IMR-90 (cell line): ENCODE measurements around the gene NAA80. TPM values are rescaled to one million over a fixed set of nuclear protein-coding genes. Genes with fewer than 3 reads are reported as not detected.

ENCODE experiments used
- ATAC-seq: fragments of 200-7000 bp; cut with Tn5 transposase; 2 replicates; pipeline ENCODE4 v1.9.1; 2020; ENCODE audit warnings: low read depth, mild to moderate bottlenecking, moderate library complexity
- BruUV-seq: library from RNA; stranded (reverse); fragments of 400-500 nt; replicated peaks from 2 replicates; lab custom pipeline; 2021; lab: Mats Ljungman, UMichigan
- CTCF ChIA-PET: fragments of 300-600 bp; formaldehyde crosslinking; extraction: SDS; loops from one replicate; lab custom pipeline; 2021; ENCODE audit warnings: antibody characterized with exemption; lab: Yijun Ruan, JAX
- POLR2A ChIA-PET: fragments of 300-600 bp; sonication (Branson Sonifier 250); formaldehyde crosslinking; loops from one replicate; lab custom pipeline; 2022; ENCODE audit warnings: antibody characterized with exemption; ENCODE audit not compliant: unreplicated experiment; lab: Charles Lee
- DNase-seq: peaks from one replicate; pipeline ENCODE4 v3.0.0; 2013
- H2AFZ ChIP-seq: replicated peaks from 2 replicates; pipeline ENCODE3; 2013; ENCODE audit warnings: low read length, mild to moderate bottlenecking; ENCODE audit not compliant: poor library complexity
- H2AK5ac ChIP-seq: 2 replicates; pipeline ENCODE4 v1.6.1; 2013; ENCODE audit warnings: low read depth, low read length, inconsistent platforms
- H2AK9ac ChIP-seq: replicated peaks from 2 replicates; pipeline ENCODE3; 2013; ENCODE audit warnings: mild to moderate bottlenecking, low read depth, low read length, moderate library complexity; ENCODE audit not compliant: poor library complexity
- H2BK120ac ChIP-seq: 2 replicates; pipeline ENCODE4 v1.6.1; 2013; ENCODE audit warnings: low read depth, low read length, inconsistent platforms
- H2BK15ac ChIP-seq: 3 replicates; pipeline ENCODE4 v1.6.1; 2013; ENCODE audit warnings: low read depth, low read length, inconsistent platforms
- H2BK20ac ChIP-seq: 2 replicates; pipeline ENCODE4 v1.6.1; 2013; ENCODE audit warnings: low read depth, mild to moderate bottlenecking, inconsistent platforms, low read length, moderate library complexity
- H2BK5ac ChIP-seq: 2 replicates; pipeline ENCODE4 v1.6.1; 2013; ENCODE audit warnings: mild to moderate bottlenecking, low read depth, low read length, inconsistent platforms; ENCODE audit not compliant: poor library complexity, severe bottlenecking
- H3K14ac ChIP-seq: replicated peaks from 2 replicates; pipeline ENCODE4 v1.6.1; 2013; ENCODE audit warnings: low read depth, low read length, inconsistent platforms
- H3K18ac ChIP-seq: 2 replicates; pipeline ENCODE4 v1.6.1; 2013; ENCODE audit warnings: low read depth, low read length, control low read depth
- H3K23ac ChIP-seq: 2 replicates; pipeline ENCODE4 v1.6.1; 2013; ENCODE audit warnings: low read depth, low read length, inconsistent platforms
- H3K27ac ChIP-seq: 2 replicates; pipeline ENCODE4 v1.5.1; 2013; ENCODE audit warnings: mild to moderate bottlenecking, control low read depth, low read length; ENCODE audit not compliant: insufficient read depth
- H3K27me3 ChIP-seq: 2 replicates; pipeline ENCODE4 v1.6.1; 2013; ENCODE audit warnings: low read length; ENCODE audit not compliant: control insufficient read depth, insufficient read depth
- H3K36me3 ChIP-seq: 2 replicates; pipeline ENCODE4 v1.6.1; 2013; ENCODE audit warnings: low read length, mixed read lengths; ENCODE audit not compliant: control insufficient read depth, insufficient read depth
- H3K4ac ChIP-seq: 2 replicates; pipeline ENCODE4 v1.6.1; 2013; ENCODE audit warnings: low read depth, low read length, inconsistent platforms
- H3K4me1 ChIP-seq: 2 replicates; pipeline ENCODE4 v1.6.1; 2013; ENCODE audit warnings: low read length, mixed read lengths; ENCODE audit not compliant: control insufficient read depth, insufficient read depth
- H3K4me2 ChIP-seq: 2 replicates; pipeline ENCODE4 v1.6.1; 2013; ENCODE audit warnings: low read depth, mild to moderate bottlenecking, control low read depth, low read length, moderate library complexity
- H3K4me3 ChIP-seq: 2 replicates; pipeline ENCODE4 v1.5.1; 2013; ENCODE audit warnings: low read depth, mild to moderate bottlenecking, control low read depth, low read length, moderate library complexity; ENCODE audit not compliant: insufficient read depth
- H3K56ac ChIP-seq: 2 replicates; pipeline ENCODE4 v1.6.1; 2013; ENCODE audit warnings: low read length, inconsistent platforms; ENCODE audit not compliant: insufficient read depth; ENCODE audit errors: extremely low read depth
- H3K79me1 ChIP-seq, 2 experiments: 2 replicates each; pipeline ENCODE4 v1.6.1; 2013; ENCODE audit warnings: low read length in 2 of 2, inconsistent platforms in 1 of 2, low read depth in 1 of 2
- H3K9ac ChIP-seq: 2 replicates; pipeline ENCODE4 v1.6.1; 2013; ENCODE audit warnings: low read depth, low read length, control low read depth
- H3K9me1 ChIP-seq: 2 replicates; pipeline ENCODE4 v1.6.1; 2013; ENCODE audit warnings: low read length, inconsistent platforms; ENCODE audit not compliant: insufficient read depth
- H3K9me3 ChIP-seq: 2 replicates; pipeline ENCODE4 v1.6.1; 2013; ENCODE audit warnings: low read length; ENCODE audit not compliant: control insufficient read depth, insufficient read depth
- H4K20me1 ChIP-seq: 2 replicates; pipeline ENCODE4 v1.6.1; 2013; ENCODE audit warnings: low read length, inconsistent platforms; ENCODE audit not compliant: insufficient read depth
- H4K5ac ChIP-seq: 2 replicates; pipeline ENCODE4 v1.6.1; 2013; ENCODE audit warnings: mild to moderate bottlenecking, low read depth, low read length, control low read depth
- H4K8ac ChIP-seq, 2 experiments: 2 replicates each; pipeline ENCODE4 v1.6.1; 2013; ENCODE audit warnings: low read depth in 2 of 2, low read length in 2 of 2, control low read depth in 1 of 2, inconsistent platforms in 1 of 2
- H4K91ac ChIP-seq: 2 replicates; pipeline ENCODE4 v1.6.1; 2013; ENCODE audit warnings: low read depth, low read length, inconsistent platforms; ENCODE audit not compliant: insufficient read depth
- CEBPB ChIP-seq: IDR thresholded peaks from 2 replicates; pipeline ENCODE4 v1.6.1; 2012; ENCODE audit warnings: low read depth, low read length, improper control_type of control experiment
- USF2 ChIP-seq: fragments of 150-350 bp; IDR thresholded peaks from 2 replicates; pipeline ENCODE4 v1.6.1; 2017; ENCODE audit warnings: mild to moderate bottlenecking, antibody characterized with exemption, low read length, low read depth
- WGBS, 2 experiments: methylation state at CpG; one replicate each; pipeline versions ENCODE4 v1.1.5 to v1.1.7; 2013; ENCODE audit warnings: missing lambda C conversion rate in 2 of 2; ENCODE audit not compliant: insufficient read length in 1 of 2; ENCODE audit errors: extremely low coverage in 2 of 2; 5-methylcytosine and 5-hydroxymethylcytosine counted together
- dilution Hi-C: fragments of 300-500 bp; cut with HindIII; formaldehyde crosslinking; loops from one replicate; pipeline ENCODE4 v1.14.3; 2018; ENCODE audit warnings: low sequenced_read_pairs; ENCODE audit not compliant: unreplicated experiment
- in situ Hi-C: fragments of 300-500 bp; cut with MboI; formaldehyde crosslinking; loops from 3 replicates; pipeline ENCODE4 v1.14.3; 2019; ENCODE audit warnings: low sequenced_read_pairs, inconsistent platforms, mixed read lengths
- intact Hi-C: fragments of 100-400 bp; cut with micrococcal nuclease; formaldehyde crosslinking; loops from 2 replicates; pipeline ENCODE4 v1.10.0; 2022
- polyA plus RNA-seq, 3 experiments: library from polyadenylated mRNA; depleted of rRNA; stranded (reverse); fragments of >200 nt; gene quantifications; 2 replicates each; pipeline ENCODE4 v1.2.3, GENCODE V29; 2012; ENCODE audit warnings: low replicate concordance in 1 of 3
- total RNA-seq: library from RNA; depleted of rRNA; stranded (reverse); fragments of >200 nt; gene quantifications from 2 replicates; pipeline ENCODE4 v1.2.3, GENCODE V29; 2012

The NAA80 gene
- total and polyA plus RNA-seq, 2 of the 4 experiments (the other 2 are of a cell fraction) = 5.0 to 14.4 TPM

DNA sequence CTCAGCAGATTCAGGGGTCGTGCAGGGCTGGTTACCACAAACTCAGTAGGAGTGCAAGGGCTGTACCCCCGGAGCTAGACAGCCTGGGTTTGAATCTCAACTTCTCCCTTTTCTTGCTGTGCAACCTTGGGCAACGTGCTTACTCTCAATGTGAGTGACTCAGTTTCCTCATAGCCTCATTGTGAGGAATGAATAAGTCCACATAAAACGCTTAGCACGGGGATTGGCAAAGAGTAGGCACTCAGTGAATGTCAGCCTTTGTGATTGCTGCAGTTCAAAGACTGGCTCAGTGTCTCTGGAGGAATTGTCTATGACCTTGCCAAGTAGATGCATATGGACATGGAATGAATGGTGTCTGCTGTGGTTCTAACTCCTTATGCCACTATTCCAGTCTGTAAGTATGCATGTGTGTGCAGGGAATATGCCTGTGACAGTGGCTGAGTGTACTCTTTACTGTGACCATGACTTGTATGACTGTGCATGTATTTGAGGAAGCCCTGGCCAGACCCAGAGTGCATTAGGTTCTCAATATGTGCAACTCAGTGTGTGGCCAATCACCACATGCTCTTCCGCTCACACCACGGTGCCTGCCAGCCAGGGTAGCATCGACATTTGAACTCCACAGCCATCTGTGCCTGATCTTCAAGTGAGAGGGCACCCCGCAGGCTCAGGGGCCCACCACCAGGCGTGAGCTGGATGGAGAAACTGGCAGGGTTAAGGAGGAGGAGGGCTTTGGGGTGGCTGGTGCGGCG lies 900 bp upstream of the NAA80 start:
- peak overlapping the region; percentile 41 for H3K56ac ChIP-seq
- H3K18ac ChIP-seq = peak overlapping the region; percentile 33; the same call in 1 of the 2 replicates
- peak overlapping the region; percentile 95 for H2AFZ ChIP-seq
- peak overlapping the region; percentile 90 for H2AK9ac ChIP-seq
- no peak for ATAC-seq
- dilution Hi-C loops (no loop called here), in situ Hi-C loops (no loop called here), intact Hi-C loops (no loop called here)
- ChIA-PET POLR2A (no interaction called here), CTCF (interaction anchor here (1.9 kb wide), 1 partner anchor 24 kb away, joined by 4 read pairs; no protein-coding TSS in a partner anchor)
- H3K36me3 ChIP-seq = no peaks in the 10 kb centered on the region
- H3K9ac ChIP-seq = peak overlapping the region; percentile 71
- peak overlapping the region; percentile 15; the same call in 1 of the 2 replicates for H2BK20ac ChIP-seq
- H3K4me3 ChIP-seq = peak overlapping the region; percentile 59
- peaks cover 21% of the 10 kb centered on the region for H3K9me1 ChIP-seq
- peaks cover 13 to 31% of the 10 kb centered on the region in 2 experiments for H3K79me1 ChIP-seq
- peak overlapping the region; percentile 16; the same call in 1 of the 2 replicates for H4K5ac ChIP-seq
- H4K91ac ChIP-seq = peak overlapping the region; percentile 30
- peak overlapping the region; percentile 92 for H3K4me2 ChIP-seq
- H2AK5ac ChIP-seq = peak overlapping the region; percentile 59
- peak overlapping the region; percentile 73 for H3K23ac ChIP-seq
- no TSS peak for BruUV-seq
- peak overlapping the region; percentile 63 for H3K27ac ChIP-seq
- peak overlapping the region; percentile 7; the same call in 1 of the 2 replicates for H2BK120ac ChIP-seq
- DNase-seq = peak; percentile 57
- peak overlapping the region; percentile 46 to 80; a peak in 3 of 4 replicates for H4K8ac ChIP-seq
- no peaks in the 10 kb centered on the region for H4K20me1 ChIP-seq
- WGBS, 2 experiments = 51% methylated on average over 6 of the region's 12 CpGs; no CpG with 5 or more reads in 1 of the 2 experiments
- H3K4ac ChIP-seq = peak overlapping the region; percentile 68
- no peaks in the 10 kb centered on the region for H3K27me3 ChIP-seq
- H3K9me3 ChIP-seq = no peaks in the 10 kb centered on the region
- H2BK15ac ChIP-seq = peak overlapping the region; percentile 18; the same call in 1 of the 3 replicates
- peak overlapping the region; percentile 61 for H2BK5ac ChIP-seq
- peak overlapping the region; percentile 7 for H3K14ac ChIP-seq
- TF ChIP-seq USF2 = no peak
- peak; percentile 45; the same call in 1 of the 2 replicates for TF ChIP-seq CEBPB
- H3K4me1 ChIP-seq = peaks cover 13% of the 10 kb centered on the region
